ENCODE results near the gene POLR1B.
"Not testable (repeated sequence)": the region's sequence is repeated elsewhere in the genome, so short reads cannot be mapped to it uniquely, and the experiment has no call there.

POLR1B gene

DNA sequence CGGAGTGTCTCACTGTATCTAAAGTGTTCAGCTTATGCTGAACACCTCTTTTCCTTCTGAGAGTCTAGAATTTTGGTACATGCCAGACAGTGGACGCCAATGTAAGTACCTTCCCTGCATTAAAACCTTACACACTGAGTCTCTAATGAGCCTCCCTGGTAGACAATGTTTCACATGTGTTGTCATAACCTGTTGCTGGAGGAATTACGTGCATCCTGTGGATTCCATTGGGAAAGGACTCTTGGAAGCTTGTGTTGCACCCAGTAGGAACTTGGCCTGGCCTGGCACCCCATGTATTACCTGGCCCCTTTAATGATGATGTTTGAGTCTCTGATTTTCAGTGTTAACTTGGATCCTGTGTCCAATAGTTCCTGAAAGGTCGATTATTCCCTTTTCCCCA is 62.7 kb downstream of the POLR1B start:
- no peak for DNase-seq

DNA sequence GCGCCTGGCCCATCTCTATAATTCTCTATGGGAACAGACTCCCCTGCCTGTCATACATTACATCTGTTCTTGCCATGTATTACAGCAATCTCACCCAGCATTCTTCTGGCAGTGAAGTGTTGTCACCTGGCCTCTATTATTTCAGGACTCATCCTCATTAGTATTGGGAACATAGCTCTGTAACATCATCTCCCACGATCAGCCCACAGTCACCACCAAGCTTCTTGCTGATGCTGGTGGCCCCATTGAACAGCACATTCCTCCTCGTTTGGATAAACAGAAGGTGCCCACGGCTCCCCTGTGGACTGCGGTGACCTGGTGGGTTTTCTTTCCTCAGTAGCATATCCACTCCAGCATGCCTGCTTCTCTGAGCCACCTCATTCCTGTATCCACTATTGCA is 63.7 kb downstream of the POLR1B start:
- no peak for DNase-seq

DNA sequence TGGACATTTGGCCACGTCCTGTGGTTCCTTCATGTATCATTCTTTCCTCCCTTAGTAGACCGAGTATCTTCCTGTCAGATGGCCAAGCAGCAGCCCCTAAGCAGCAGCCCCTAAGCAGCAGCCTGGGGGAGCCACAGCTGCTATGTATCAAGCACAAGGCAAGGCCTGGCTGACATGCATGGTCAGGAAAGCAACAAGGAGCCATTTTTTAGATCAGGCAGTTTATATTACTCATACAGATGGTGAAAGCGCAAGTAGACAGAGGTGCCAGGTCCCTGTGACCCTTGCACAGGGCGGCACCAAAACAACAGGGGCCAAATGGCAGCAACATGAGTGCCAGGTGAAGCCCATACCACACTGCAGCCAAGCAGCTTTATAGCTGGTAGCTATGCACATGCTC is 64.3 kb downstream of the POLR1B start:
- no peak for DNase-seq

DNA sequence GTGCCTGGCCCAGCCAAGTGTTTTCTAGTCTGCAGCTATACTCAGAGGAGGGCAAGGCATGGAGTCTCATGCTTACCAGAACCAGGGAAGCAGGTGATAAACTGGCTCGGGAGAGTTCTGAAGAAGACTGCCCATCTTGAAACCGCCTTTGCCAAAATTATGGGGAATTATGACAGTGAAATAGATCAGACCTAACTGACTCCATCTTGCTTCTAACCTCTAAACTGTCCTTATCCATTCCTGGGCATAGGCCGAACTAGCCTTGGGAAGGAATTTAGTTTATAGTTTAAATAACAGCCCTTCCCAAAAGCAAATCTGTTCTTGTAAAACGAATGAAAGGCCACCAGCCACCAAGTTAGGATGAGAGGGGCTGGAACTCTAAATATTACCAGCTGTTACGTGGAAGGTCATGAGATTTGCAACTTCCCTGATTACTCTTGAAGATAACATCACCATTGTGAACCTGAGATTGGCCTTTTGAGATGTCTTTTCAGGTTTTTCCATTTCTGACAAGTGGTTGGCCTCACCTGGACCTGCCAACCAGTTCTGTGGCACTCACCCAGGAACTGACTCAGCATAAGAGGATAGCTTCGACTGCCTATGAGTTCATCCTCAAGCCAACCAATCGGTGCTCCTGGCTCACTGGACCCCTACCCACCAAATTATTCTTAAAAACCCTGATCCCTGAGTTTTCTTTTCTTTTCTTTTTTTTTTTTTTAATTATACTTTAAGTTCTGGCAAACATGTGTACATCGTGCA is 65.6 kb downstream of the POLR1B start:
- DNase-seq = no peak

DNA sequence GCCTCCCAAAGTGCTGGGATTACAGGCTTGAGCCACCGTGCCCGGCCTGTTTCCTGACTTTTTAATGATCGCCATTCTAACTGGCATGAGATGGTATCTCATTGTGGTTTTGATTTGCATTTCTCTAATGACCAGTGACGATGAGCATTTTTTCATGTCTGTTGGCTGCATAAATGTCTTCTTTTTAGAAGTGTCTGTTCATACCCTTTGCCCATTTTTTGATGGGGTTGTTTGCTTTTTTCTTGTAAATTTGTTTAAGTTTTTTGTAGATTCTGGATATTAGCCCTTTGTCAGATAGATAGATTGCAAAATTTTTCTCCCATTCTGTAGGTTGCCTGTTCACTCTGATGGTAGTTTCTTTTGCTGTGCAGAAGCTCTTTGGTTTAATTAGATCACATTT is 67.1 kb downstream of the POLR1B start:
- not testable (repeated sequence) for DNase-seq

DNA sequence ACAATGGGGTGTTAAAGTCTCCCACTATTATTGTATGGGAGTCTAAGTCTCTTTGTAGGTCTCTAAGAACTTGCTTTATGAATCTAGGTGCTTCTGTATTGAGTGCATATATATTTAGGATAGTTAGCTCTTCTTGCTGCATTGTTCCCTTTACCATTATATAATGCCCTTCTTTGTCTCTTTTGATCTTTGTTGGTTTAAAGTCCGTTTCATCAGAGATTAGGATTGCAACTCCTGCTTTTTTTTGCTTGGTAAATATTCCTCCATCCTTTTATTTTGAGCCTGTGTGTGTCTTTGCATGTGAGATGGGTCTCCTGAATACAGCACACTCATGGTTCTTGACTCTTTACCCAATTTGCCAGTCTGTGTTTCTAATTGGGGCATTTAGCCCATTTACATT is 70.0 kb downstream of the POLR1B start:
- not testable (repeated sequence) for DNase-seq

DNA sequence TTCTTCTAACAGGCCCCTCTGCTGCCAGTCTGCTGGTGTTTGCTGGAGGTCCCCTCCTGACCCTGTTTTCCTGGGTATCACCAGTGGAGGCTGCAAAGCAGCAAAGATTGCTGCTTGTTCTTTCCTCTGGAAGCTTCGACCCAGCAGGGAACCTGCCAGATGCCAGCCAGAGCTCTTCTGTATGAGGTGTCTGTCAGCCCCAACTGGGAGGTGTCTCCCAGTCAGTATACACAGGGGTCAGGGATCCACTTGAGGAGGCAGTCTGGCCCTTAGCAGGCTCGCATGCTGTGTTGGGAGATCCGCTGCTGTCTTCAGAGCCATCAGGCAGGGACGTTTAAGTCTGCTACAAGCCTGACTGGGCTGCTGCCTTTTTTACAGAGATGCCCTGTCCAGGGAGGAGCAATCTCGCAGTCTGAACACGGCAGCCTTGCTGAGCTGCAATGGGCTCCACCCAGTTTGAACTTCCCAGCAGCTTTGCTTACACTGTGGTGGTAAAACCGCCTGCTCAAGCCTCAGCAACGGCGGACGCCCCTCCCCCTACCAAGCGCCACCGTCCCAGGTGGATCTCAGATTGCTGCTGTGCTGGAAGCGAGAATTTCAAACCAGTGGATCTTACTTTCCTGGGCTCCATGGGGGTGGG is 72.1 kb downstream of the POLR1B start:
- no peak for DNase-seq

DNA sequence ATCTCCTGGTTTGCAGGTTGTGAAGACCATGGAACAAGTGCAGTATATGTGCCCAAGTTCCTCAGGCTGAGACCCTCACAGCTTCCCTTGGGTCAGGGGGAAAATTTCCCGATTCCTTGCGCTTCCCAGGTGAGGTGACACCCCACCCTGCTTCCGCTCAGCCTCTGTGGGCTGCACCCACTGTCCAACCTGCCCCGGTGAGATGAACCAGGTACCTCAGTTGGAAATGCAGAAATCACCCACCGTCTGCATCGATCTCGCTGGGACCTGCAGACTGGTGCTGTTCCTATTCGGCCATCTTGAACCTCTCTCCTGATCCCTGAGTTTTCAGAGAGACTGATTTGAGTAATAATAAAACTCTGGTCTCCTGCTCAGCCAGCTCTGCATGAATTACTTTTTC is 72.8 kb downstream of the POLR1B start:
- DNase-seq = no peak

DNA sequence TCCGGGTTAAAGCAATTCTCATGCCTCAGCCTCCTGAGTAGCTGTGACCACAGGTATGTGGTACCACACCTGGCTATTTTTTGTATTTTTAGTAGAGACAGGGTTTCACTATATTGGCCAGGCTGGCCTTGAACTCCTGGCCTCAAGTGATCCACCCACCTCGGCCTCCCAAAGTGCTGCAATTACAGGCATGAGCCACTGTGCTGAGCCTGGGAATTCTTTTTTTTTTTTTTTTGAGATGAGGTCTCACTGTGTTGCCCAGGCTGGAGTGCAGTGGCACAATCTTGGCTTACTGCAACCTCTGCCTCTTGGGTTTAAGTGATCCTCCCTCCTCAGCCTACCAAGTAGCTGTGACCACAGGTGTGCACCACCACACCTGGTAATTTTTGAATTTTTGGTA is 73.5 kb downstream of the POLR1B start:
- DNase-seq = not testable (repeated sequence)

DNA sequence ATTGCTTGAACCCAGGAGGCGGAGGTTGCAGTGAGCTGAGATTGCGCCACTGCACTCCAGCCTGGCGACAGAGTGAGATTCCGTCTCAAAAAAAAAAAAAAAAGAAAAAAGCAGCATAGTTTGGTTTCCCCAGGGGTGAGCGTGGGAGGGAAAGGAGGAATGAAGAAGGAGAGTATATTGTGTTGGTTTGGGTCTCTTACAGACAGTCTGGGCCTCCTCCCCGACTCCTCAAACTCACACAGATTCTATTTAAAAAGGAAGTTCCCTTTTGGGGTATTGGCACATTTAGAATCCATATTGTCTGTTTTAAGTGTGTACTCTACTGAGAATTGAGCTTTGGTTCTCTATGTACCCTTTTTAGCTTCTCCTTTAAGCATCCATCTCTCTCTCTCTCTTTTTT is 76.1 kb downstream of the POLR1B start:
- DNase-seq = no peak

DNA sequence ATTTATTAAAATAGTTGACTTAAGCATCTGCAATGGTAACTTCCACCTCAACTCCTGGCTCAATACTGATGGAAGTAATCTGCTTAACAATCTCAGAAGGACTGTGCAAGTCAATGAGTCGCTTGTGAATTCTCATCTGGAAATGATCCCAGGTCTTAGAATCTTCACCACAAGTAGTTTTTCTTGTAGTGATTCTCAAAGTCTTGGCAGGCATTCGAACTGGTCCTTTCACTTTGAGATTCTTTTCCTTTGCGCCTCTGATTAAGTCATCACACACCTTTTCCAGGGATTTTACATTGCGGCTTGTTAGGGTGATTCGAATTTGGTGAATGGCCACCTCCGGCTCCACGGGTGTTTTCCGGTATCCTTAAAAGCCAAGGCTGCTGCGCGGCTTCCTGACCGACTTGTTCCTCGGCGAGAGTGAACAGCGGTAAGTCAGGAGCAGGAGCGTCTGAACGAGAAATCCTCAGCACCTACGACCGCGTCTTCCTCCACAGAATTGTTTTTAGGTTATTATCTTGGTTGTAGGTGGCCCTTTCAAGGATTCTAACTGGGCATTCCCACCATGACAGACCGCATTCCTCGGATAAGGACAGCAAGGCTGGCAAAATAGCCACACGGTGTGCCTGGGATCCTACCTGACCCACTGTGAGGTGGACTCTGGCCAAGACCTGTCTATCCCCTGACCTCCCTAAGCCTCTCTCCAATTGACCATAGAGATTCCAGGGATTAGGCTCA is 79.7 kb downstream of the POLR1B start:
- DNase-seq = no peak

DNA sequence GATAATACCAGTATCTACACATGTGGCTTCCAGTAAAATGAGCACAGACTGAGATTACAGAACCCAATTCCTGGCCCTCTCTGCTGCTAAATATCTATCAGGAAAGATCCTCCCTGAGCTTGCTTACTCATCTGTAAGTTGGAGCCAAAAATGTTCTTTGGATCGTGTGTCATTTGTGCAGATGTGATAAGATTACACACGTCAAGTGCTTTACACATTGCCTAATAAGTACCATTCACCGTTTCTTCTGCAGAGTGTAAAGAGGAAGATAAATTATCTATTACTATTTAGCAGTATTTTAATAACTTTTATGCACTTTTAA is 80.2 kb downstream of the POLR1B start:
- no peak for DNase-seq

DNA sequence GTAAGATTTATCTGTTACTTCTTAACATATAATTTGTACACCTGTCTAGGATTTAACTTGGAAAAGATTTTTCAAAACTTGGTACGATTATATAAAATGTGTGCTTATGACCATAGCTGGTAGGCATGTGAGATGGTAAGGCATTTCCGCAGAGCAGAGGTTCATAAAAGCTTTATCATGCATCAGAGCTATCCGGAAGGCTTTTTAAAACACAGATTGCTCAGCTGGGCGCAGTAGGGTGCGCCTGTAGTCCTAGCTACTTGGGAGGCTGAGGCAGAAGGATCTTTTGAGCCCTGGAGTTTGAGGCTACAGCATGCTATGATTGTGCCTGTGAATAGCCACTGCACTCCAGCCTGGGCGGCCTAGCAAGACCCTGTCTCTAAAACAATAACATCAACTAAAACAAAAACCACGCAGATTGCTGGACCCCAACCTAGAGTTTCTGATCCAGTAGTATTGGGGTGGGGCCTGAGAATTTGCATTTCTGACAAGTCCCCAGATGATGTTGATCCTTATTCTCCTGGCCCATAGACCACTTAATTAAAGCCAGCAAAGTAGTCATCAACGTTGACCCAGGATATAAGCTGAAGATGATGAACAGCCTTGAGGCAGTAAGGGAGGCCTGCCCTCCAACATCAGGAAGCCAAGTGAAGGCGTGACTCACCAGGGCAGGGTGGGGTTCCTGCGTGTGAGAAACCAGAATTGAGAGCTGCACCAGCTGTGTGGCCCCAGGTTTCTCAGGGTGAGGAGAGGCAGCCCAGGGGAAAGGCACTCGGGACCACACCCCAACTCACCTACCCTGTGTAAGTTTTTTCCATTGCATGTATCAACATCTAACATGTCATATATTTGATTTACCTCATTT is 81.9 kb downstream of the POLR1B start:
- peak; percentile 71 to 75 for DNase-seq

DNA sequence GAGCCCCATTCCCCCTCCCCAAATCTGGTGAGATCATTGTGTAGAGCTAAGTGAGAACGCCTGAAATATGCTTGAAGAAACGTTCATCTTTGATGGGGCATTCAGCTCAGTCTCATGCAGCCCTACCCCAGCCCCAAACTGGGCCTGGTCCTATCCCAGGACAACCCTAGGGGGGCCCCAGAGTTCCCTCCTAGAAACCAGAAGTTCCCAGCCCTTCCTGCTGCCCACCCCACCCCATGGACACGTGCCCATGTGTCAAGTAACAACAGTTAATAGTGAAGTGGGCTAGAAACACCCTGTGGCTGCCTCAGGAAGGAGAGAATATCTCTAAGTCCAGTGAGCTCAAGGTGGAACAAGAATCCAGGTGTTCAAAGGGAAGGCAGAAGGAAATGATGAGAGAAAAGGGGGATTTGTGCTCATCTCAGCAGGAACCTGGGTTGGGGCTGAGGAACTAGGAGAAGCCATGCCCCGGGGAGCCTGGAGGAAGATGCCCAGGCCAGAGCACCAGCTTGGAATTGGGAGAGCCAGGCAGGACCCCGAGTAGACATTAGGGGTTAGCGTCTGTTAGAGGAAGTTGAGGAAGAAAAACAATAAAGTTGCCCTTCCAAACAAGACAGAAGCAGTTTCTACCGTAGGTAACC is 83.3 kb downstream of the POLR1B start:
- no peak for DNase-seq

DNA sequence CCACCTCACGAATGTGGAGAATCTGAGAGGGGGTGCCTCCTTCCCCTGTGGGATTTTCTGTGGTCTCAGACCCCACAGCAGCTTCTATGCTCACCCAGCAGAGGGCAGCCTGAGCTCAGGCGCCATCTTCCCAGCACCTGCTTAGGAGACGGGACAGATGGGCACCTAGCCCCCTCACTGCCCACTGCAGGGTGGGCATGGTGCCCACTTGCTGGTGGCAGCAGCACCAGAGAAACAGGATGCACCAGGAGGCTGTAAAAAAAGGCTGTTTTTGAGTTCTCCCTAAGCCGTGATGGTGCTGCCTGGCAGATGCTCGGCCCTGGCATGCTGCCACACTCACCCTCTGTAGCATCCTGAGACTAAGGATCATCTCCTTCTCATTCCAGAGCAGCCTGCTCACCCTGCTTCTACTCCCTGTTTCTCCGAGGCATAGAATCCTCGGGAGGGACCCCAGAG is 84.4 kb downstream of the POLR1B start:
- peak; percentile 69 to 74 for DNase-seq

Measured in CD4-positive, alpha-beta T cell treated with Interleukin-4 for 1 hour (primary cell).